Right kidney (tissue), 1 donor: ENCODE results near the gene TEX30.
"Not testable (repeated sequence)": the region's sequence is repeated elsewhere in the genome, so short reads cannot be mapped to it uniquely, and the experiment has no call there.

Experiments used
- DNase-seq: peaks from one replicate; pipeline ENCODE4 v3.0.0-alpha.2; 2016

Gene TEX30

DNA sequence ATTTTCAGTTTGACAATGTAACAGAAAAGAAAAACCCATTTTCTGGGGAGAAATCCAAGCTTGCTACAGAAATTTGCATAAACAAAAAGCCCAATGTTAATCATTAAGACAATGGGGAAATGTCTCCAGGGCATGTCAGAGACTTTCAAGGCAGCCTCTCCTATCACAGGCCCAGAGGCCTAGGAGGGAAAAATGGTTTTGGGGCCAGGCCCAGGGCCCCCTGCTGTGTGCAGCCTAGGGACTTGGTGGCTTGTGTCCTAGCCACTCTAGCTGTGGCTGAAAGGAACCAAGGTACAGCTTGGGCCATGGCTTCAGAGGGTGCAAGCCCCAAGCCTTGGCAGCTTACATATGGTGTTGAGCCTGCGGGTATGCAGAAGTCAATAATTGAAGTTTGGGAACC lies 8.0 kb upstream of the TEX30 start:
- DNase-seq: no peak

DNA sequence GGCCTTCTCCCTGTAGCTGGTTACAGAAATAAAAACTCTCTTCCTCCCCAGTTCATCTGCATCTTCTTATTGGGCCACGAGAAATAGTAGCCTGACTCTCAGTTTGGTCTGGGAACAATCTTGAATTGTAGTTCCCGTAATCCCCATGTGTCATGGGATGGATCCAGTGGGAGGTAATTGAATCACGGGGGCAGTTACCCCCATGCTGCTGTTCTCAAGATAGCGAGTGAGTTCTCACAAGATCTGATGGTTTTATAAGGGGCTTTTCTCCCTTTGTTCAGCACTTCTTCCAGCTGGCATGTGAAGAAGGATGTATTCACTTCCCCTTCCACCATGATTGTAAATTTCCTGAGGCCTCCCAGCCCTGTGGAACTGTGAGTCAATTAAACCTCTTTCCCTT lies 7.1 kb upstream of the TEX30 start:
- not testable (repeated sequence) for DNase-seq

DNA sequence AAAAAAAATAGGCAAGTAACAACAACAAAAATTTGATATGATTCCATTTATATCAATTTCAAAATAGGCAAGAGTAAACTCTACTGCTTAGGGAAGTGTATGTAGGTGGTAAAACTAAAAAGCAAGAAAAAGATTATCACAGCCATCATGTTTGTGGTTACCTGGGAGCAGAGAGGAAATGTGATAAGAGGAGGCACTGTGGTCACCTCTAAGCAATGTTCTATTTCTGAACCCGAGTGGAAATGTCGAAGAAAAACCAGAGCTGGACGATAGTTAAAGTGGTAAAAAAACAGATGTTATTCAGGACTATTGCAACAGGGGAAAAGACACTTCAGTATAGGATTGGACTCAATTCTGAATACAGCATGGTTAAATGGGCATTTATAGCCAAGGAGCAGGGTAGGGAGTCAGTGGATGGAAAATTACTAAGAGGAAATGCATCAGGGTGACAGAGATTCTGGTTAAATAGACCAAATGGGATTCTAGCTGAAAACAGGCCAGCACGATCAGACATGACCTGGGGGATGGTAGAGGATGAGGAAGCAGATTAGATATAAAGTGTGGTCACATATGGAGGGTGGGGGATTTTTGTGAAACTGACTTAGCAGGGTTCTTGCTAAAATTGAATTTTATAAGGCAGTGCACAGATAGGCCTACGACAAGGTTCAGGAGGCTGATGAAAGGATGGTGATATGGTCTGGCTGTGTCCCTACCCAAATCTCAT lies 6.0 kb upstream of the TEX30 start:
- no peak for DNase-seq

DNA sequence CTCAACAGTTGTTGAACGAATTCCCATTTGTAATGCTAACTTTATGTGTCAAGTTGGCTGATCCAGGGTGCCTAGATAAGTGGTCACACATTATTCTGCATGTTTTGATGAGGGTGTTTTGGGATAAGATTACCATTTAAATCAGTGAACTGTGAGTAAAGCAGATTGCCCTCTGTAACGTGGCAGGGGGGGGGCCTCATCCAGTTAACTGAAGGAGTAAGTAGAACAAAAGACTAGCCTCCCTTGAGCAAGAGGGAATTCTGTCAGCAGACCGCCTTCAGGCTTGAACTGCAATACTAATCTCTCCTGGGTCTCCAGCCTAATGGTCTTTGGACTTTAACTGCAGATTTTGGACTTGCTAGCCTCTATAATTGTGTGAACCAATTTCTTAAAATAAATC lies 4.2 kb upstream of the TEX30 start:
- DNase-seq: no peak

DNA sequence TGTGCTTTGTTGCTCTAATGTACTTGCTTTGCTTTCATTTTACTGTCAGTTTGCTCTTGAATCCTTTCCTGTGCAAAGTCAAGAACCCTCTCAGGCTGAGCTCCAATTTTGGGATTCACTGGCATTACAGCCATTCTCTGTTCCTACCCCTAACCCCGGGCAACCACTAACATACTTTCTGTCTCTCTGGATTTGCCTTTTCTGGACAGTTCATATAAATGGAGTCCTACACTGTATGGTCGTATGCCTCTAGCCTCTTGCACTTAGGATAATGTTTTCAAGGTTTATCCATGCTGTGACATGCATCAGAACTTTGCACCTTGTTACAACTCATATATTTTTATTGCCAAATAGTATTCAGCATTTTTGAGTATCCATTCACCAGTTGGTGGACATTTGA lies 2.7 kb upstream of the TEX30 start:
- DNase-seq: no peak

DNA sequence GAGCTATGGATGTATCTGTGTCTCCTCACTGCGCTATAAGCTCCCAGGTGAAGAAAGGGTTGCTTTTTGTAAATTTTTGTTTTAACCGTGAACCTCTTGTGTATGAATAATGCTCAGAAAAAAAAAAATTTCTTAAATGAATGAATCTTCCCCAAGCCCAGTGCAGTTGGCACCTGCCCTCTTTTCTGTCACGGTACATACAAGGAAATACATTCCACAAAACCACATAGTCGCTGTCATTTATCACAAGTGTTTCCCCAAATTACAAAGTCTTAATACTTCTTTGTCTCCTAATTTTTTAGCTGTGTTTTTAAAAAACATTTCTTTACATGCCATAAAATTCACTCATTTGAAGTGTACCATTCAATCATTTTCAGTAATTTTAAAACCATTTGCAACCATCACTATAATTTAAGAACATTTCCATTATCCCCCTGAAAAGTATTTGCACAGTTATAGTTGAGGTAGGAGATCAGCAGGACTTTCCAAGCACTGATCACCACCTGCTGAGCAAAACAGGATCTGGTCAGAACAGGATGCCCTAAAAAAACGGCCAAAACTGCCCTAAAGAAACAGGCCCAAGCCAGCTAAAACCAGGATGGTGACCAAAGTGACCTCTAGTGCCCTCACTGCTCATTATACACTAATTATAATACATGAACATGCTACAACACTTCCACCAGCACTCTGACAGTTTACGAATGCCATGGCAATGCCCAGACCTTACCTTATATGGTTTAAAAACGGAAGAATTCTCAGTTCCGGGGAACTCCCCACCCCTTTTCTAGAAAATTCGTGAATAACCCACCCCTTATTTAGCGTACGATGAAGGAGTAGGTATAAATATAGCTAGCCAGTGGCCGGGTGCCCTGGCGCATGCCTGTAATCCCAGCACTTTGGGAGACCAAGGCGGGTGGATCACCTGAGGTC lies 1.3 kb upstream of the TEX30 start:
- no peak for DNase-seq

DNA sequence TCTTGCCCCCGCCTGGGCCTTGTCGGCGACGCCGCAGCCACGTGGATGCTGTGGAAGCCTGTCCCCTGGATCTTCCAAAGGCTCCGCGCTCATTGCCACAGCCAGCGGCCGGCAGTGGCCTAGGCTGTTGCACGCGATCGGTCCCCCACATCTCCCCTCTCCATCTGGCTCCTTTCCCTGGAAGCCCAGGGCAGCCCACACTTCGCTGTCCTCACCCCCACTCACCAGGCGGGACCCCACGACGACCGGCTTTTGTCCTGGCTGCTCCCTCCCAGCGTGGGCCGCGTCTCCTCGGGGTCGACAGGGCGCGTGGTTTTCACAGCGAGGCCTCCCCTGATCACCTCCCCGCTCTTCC lies 605 bp upstream of the TEX30 start:
- no peak for DNase-seq

DNA sequence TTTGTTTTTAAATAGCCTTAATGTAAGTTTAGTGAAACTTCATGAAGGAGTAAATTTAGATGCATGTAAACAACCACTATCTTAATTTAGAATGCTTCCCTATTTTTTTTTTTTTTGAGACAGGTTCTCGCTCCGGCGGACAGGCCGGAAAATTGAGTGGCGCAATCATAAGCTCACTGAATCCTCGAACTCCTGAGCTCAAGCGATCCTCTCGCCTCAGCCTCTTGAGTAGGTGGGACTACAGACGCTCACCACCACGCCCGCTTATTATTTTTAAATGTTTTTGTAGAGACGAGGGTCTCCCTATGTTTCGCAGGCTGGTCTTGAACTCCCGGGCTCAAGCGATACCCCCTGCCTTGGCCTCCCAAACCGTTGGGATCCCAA lies 1.6 kb downstream of the TEX30 start:
- DNase-seq: no peak

DNA sequence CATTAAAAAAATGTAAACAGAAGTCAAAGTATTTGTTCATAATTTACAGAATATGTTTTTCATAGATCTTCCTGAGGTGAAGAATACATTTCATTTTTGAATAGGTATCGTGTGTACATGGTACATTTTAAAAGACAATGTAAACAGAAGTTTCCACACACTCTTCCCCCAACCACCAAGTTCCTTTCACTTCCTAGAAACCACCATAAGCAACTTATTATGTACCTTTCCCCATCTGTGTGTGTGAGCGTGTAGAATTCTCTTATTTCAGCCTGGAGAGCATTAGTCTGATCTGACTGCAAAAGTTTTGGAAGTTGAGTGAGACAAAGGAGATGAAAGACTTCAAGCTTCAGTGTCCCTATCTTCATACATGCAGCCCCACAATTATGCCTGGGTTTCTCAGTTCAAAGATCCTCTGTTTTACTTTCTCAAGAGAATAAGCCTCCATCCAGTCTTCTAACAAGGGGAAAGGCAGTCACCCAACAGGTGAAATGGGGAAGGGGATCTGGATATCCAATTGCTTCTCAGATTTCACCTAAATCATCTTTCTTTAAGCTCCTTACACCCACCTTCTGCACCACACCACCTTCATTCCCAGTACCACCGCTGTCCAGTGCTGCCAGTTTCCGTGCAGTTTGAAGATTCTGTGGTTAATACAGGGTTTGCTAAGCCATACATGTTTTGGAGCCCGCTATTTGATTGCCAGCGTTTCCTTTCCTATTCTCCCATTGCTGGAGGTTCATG lies 2.1 kb downstream of the TEX30 start:
- no peak for DNase-seq

DNA sequence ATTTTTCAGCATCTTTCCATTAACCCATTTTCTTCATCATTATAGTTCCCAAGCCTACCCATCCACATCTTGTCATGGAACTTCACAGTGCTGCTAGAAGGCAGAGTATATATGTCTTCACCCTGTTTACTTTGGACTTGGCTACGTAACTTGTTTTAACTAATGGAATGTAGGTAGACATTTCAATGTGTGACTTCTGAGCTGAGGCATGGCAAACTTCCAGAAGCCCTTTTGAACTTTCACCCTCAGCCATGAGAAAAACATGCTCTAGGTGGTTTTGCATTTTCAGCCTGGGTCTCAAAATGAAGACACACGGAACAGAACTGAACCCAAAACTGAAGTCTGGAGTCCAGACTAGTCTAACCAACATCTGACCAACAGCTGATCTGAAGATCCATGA lies 3.2 kb downstream of the TEX30 start:
- DNase-seq: no peak

DNA sequence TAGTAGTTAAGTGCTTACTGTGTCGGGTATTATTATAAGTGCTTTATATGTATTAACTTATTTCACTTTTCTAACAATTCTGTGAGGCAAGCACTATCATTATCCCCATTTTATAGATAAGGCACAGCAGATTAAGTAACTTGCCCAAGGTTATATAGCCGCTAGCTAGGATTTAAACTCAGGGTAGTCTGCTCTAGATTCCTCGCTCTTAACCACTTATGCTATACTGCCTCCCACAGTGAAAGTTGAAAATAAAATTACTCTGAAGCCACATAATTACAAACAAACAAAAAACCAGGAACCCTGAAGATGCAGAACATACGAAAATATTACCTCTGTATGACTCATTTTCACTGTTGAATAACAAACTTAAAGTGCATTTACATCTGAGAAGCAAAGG lies 3.9 kb downstream of the TEX30 start:
- DNase-seq: no peak

DNA sequence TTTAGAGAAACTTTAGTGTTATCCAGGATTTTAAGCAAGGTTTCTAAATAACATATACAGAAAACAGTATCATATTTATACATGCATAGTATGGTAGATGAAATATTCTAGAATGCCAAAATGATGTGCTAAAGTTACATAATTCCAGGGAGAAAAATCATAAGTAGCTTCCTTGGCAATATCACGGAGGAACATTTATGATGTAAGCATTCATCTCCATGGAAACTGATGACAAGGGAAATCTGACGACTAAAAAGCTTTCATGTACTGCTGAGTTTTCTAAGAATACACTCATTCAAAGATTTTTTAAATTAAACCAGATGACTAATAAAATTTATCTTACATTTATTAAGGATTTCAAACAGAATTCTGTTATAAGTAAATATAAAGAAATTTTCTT lies 4.7 kb downstream of the TEX30 start:
- no peak for DNase-seq

DNA sequence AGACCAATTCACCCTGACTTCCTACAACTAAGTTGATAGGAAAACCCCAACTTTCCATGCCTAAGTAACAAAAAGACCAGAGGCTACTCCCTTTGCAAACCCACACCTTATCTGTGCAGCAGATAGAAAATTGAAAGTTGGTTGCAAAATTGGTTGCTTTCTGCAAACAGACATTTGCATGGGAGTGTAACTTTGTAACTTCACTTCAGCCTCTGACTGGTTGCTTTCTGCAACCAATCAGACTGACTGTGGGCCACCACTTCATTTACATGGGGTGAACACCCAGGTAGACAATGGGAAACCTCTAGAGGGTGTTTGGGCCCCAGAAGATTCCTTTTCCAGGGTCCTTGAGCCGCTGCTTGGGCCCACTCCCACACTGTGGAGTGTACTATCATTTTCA lies 9.8 kb downstream of the TEX30 start:
- no peak for DNase-seq

DNA sequence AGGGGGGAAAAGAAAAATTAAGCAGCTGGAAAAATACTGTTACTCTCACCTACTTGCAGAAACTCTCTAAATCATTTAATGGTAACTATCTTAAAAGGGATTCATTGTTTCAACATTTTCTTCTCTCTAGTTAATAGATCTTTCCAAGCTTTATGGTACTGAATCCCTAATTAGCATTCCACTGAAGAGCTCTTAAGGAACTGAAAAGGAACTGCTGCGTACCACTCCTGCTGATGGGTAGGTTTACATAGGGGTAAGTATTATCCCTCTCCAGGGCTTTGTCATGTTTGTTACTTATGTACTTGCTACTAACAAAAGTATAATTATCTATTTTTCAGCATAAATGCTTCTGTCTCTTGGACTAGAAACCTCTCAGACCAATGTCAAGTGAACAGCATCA lies 12.5 kb downstream of the TEX30 start:
- DNase-seq: no peak

DNA sequence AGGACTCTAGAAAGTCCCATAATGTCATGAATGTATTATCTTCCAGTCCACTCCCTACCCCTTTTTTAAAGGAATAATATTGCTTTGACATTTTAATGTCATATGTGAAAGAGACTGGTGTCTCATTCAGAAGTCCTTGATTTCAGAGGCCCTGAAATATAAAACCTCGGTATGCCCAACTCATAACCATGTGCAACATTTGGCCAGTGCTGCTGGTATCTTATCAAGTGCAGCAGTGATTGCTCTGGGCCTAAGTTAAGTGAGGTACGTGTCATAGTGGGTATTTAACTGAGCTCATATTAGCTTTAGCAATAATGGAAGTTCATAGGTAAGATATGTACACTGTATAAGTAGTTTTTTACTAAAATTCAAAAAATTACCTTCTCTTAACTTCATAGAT lies 14.7 kb downstream of the TEX30 start:
- no peak for DNase-seq

DNA sequence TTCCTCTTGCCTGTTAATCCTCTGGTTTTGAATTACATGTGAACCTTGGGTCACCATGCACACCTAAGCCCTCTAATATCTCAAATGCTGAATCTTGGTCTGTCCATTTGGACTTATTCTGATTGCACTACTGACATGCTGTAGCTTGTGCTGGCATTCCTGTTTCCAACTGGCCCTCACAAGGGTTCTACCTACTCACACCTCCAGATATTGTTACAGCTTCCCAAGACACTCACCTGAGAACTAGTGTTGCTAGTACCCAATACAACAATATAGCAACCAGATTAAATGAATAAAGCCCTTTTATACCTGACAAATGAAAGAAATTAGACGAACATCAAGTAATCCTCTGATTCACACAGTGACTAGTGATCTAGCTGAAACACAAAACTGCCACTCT lies 16.6 kb downstream of the TEX30 start:
- no peak for DNase-seq

DNA sequence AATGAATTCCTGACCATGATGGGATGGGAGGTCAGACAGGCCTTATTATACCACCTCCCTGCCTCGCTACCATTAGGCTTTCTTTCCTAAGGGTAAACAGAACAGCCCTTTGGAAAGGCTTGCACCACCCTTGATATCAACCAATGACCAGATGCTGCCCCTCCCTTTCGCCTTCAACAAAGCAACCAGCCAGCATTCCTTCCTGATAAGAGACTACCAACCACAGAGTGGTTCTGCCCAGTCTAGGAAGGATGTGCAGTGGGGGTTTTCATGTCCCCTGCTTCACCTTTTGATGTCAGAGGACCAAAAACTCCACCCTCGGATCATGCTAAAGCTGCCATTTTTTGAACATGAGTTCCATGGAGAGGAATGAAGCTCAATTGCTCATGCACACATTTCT lies 21.7 kb downstream of the TEX30 start:
- DNase-seq: no peak

DNA sequence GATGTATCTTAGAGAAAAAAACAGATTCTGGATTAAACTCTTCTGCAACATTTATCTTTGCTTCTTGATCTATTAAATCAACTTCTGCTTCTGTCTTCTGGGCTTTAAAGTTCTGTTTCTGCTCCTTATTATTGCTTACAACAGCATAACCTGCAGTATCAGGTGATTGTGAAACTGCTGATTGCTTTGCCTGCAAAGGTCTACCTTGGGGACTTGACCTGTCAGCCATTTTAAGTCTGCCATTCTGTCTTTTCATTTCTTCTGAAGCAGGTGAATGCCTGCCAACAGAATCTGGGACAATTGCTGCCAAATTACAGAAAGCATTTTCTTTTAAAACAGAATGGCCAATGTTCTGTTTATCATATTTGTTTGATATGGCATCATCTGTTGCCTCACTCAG lies 31.1 kb downstream of the TEX30 start:
- no peak for DNase-seq

DNA sequence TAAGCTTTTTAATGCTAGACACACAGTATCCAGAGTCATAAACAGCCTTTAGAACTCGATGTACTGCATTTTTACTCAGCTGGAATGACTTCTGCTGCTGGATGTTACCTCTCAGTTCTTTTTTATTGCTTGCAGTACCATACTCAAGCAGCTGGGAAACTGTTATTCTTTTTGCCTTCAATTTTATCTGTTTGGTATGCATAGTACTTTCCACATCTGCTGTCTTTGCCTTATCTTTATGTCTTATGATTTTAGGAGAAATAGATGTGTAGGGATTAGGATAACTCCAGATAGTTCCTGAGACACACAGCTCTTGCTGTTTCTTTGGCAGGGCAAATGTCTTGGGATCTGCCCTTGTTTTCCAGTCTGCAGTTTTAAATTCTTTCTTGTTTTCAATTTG lies 31.5 kb downstream of the TEX30 start:
- DNase-seq: no peak

DNA sequence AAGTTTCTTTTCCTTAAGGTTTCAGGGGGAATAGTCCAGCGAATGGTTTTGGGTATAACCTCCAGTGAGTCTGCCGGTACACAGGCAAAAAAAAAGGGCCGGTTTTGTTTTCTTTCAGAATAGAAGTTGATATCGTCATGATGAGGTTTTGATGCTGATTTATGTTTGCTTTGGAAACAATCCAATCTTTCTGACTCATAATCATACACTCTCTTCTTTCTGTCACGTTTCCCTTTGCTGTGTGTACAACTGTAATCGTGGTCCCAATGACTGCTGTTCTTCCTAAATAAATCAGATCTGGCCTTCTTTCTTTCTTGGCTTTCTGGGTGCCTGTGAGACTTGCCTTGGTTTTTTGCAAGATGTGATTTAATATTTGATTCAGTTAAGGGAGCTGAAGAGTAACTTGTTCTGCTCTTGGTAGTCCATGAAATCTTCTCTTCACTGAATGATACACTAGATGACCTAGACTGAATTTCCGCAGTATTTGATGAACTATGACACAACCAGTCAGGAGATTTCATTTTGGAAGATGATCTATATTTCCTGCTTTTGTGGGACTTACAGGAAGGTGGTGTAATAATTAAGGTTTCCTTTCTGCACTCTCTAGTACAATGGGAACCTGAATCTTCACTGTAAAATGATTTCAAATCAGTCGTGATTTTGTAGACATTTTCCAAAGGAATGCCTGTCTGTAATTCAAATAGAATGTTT lies 43.9 kb downstream of the TEX30 start:
- no peak for DNase-seq

DNA sequence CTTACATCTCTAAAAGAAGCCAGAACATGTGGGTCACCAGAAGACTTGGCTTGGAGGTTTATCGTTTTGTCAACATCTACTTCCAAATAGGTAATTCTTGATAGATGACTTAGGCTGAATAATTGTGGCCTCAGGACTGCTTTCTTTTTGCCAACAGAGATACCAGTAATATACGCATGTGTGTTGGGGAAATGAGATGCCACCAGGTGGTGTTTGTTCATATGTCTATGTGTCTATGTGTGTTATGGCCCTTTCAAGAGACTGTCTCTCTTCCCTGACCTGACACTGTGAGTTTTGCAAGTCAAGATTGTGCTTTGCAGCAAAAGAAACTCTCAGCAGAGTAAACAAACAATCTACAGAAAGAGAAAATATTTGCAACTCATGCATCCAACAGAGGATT lies 47.2 kb downstream of the TEX30 start:
- no peak for DNase-seq

DNA sequence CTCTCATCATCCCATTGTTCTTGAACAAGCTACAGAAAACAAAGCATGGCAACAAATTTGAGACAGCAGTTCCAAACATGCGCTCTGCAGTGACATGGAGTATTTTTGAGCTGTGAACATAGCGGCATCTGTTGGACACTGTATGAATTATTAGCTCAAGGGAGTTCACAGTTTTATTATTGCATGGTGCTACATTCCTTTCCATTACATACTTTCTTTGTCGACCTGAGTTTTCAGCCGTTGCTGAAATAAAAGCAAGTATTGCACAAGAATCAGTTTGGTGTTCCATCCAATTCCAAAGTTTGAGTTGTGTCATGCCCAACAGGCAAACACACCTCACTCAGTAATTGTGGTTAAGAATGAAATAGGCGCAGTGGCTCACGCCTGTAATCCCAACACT lies 48.7 kb downstream of the TEX30 start:
- peak; percentile 19 for DNase-seq

DNA sequence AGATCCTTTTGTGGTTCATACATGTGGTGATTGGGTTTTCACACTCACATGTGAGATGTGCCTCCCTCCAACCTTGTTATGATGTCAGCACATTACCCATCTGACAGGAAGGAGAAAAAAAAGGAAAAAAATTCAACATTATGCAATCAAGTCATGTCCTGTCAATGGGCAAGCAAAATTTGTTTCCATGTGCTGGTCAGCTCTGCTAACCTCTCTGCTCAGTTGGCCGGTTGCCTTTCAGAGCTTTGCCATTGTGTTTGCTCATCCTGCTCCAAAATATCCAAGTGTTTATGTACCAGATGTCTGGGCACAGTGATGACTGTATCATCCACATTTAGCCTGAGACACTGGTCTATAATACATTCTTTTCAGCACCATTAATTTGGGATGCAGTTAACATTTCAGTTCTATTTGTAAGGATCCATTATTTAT lies 51.8 kb downstream of the TEX30 start:
- no peak for DNase-seq
